Measurements from ENCODE around the gene BTRC. TPM values are rescaled to one million over a fixed set of nuclear protein-coding genes. Genes with fewer than 3 reads are reported as not detected.
"Not testable (repeated sequence)": the region's sequence is repeated elsewhere in the genome, so short reads cannot be mapped to it uniquely, and the experiment has no call there.

Gene BTRC
- total RNA-seq, 1 experiment from 2014 or later = 5.7 TPM

DNA sequence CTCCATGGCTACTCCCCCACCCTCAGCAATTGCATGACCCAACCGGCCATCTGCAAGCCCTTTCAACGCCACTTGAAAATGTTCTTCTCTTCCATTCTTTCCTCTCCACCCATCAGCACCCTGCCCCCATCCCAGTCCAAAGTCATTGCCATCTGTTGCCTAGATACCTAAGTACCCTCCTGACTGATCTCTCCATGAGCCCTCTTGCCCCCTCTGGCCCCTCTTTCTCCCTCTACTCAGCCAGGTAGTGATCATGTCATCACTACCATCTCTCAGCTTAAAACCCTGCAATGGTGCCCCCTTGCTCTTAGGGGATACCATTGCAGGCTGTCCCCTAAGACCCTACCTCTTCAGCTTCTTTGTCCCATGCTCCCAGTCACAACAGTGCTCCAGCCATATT is 30.5 kb upstream of the BTRC start:
- CTCF ChIA-PET = no interaction called here

DNA sequence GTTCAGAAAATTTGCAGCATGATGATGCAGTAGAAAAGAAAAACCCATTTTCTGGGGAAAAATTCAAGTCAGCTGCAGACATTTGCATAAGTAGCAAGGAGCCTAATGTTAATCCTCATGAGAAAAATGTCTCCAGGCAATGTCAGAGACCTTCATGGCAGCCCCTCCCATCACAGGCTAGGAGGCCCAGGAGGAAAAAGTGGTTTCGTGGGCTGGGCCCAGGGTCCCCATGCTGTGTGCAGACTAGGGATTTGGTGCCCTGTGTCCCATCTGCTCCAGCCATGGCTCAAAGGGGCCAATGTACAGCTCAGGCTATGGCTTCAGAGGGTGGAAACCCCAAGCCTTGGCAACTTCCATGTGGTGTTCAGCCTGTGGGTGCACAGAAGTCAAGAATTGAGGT is 26.5 kb upstream of the BTRC start:
- POLR2A ChIA-PET (ENCODE audit: unreplicated experiment); H3K4me1 ChIP-seq (ENCODE audit: insufficient read depth, low read length); H3K4me3 ChIP-seq (ENCODE audit: low read length); CTCF ChIA-PET; H3K36me3 ChIP-seq (ENCODE audit: low read depth, low read length); DNase-seq; H3F3A ChIP-seq (ENCODE audit: low read length, unreplicated experiment); H3K9me2 ChIP-seq (replicated peaks; ENCODE audit: low read length); H3K4me2 ChIP-seq (ENCODE audit: low read length); intact Hi-C loops (cut with micrococcal nuclease); H4K20me1 ChIP-seq (ENCODE audit: low read length); H3K27ac ChIP-seq (ENCODE audit: low read length); BruUV-seq (replicated peaks); H2AFZ ChIP-seq (ENCODE audit: low read length); ATAC-seq; H3K27me3 ChIP-seq (ENCODE audit: low read length); H3K9ac ChIP-seq (ENCODE audit: low read length); H3K9me3 ChIP-seq (ENCODE audit: low read length); H3K79me2 ChIP-seq (ENCODE audit: low read length): not testable (repeated sequence)

More for the DNA sequence above, 30.5 kb upstream of the BTRC start:
- ATAC-seq (no peak), DNase-seq (no peak)
- POLR2A ChIA-PET (ENCODE audit: unreplicated experiment) = no interaction called here
- H3K27ac ChIP-seq (ENCODE audit: low read length) = no peak overlapping the region
- no peak overlapping the region for H3K9ac ChIP-seq (ENCODE audit: low read length)
- intact Hi-C loops (cut with micrococcal nuclease) = no loop called here
- no peaks in the 10 kb centered on the region for H3K4me1 ChIP-seq (ENCODE audit: insufficient read depth, low read length)
- no TSS peak for BruUV-seq (replicated peaks)
- H4K20me1 ChIP-seq (ENCODE audit: low read length) = no peaks in the 10 kb centered on the region
- no peaks in the 10 kb centered on the region for H3K36me3 ChIP-seq (ENCODE audit: low read depth, low read length)
- no peak overlapping the region for H3K4me3 ChIP-seq (ENCODE audit: low read length)
- no peaks in the 10 kb centered on the region for H3K27me3 ChIP-seq (ENCODE audit: low read length)
- H3F3A ChIP-seq (ENCODE audit: low read length, unreplicated experiment) = no peaks in the 10 kb centered on the region
- no peaks in the 10 kb centered on the region for H3K9me2 ChIP-seq (replicated peaks; ENCODE audit: low read length)
- no peak overlapping the region for H2AFZ ChIP-seq (ENCODE audit: low read length)
- no peak for TF ChIP-seq EZH2phosphoT487 (IDR thresholded peaks at IDR 0.05; ENCODE audit: borderline replicate concordance, low read length)
- no peak for TF ChIP-seq EZH2 (IDR thresholded peaks at IDR 0.05; ENCODE audit: low read length, unreplicated experiment)
- TF ChIP-seq, protein P1, sequence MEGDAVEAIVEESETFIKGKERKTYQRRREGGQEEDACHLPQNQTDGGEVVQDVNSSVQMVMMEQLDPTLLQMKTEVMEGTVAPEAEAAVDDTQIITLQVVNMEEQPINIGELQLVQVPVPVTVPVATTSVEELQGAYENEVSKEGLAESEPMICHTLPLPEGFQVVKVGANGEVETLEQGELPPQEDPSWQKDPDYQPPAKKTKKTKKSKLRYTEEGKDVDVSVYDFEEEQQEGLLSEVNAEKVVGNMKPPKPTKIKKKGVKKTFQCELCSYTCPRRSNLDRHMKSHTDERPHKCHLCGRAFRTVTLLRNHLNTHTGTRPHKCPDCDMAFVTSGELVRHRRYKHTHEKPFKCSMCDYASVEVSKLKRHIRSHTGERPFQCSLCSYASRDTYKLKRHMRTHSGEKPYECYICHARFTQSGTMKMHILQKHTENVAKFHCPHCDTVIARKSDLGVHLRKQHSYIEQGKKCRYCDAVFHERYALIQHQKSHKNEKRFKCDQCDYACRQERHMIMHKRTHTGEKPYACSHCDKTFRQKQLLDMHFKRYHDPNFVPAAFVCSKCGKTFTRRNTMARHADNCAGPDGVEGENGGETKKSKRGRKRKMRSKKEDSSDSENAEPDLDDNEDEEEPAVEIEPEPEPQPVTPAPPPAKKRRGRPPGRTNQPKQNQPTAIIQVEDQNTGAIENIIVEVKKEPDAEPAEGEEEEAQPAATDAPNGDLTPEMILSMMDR (conservative IDR thresholded peaks at IDR 0.05; ENCODE audit: low read depth, low read length) = no peak
- H3K4me2 ChIP-seq (ENCODE audit: low read length) = no peak overlapping the region
- H3K79me2 ChIP-seq (ENCODE audit: low read length) = no peaks in the 10 kb centered on the region
- no peaks in the 10 kb centered on the region for H3K9me3 ChIP-seq (ENCODE audit: low read length)

DNA sequence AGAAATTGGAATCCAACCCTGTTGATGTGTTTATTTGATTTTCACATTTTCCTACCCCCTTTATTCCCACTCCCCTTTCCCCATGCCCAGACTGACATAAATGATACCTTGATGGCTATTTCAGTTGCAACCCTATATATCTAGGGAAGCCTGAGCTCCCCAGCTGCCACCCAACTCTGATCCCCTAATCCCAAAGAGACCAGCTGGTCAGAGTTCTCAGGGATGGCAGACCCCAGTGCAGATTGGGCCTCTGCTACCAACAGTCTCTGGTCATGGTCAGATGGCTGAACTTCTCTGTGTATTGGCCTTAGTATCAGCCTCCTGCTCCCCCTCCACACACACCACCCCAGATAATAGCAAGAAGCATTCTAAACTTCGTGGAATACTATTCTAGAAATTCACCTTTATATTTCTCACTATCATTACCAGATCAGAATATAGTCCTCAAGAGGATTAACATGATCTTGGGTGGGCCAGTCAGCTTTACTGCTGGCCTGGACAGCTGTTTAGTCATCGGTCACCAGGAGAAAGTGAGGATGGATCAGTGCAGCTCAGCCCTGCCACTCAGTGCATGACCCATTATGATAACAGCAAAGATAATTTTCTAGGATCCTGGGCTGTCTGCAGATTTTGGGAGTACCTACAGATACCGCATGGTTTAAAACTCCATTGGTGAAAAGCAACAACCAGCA is 24.5 kb upstream of the BTRC start:
- Histone ChIP-seq H3K9ac (ENCODE audit: low read length) (no peak overlapping the region), H2AFZ (ENCODE audit: low read length) (no peak overlapping the region), H3K4me2 (ENCODE audit: low read length) (no peak overlapping the region), H3K9me2 (replicated peaks; ENCODE audit: low read length) (no peaks in the 10 kb centered on the region), H3F3A (ENCODE audit: low read length, unreplicated experiment) (no peaks in the 10 kb centered on the region), H3K36me3 (ENCODE audit: low read depth, low read length) (no peaks in the 10 kb centered on the region), H3K4me1 (ENCODE audit: insufficient read depth, low read length) (no peaks in the 10 kb centered on the region; the same call in 1 of the 2 replicates), H3K79me2 (ENCODE audit: low read length) (no peaks in the 10 kb centered on the region), H3K9me3 (ENCODE audit: low read length) (no peaks in the 10 kb centered on the region), H4K20me1 (ENCODE audit: low read length) (no peaks in the 10 kb centered on the region), H3K27ac (ENCODE audit: low read length) (no peak overlapping the region), H3K4me3 (ENCODE audit: low read length) (no peak overlapping the region), H3K27me3 (ENCODE audit: low read length) (no peaks in the 10 kb centered on the region)
- ATAC-seq (no peak), DNase-seq (no peak)
- no TSS peak for BruUV-seq (replicated peaks)
- TF ChIP-seq, protein P1 (conservative IDR thresholded peaks at IDR 0.05; ENCODE audit: low read depth, low read length) = no peak
- TF ChIP-seq EZH2 (IDR thresholded peaks at IDR 0.05; ENCODE audit: low read length, unreplicated experiment) (no peak), EZH2phosphoT487 (IDR thresholded peaks at IDR 0.05; ENCODE audit: borderline replicate concordance, low read length) (no peak)
- CTCF ChIA-PET = no interaction called here
- intact Hi-C loops (cut with micrococcal nuclease) = no loop called here
- POLR2A ChIA-PET (ENCODE audit: unreplicated experiment) = no interaction called here

Data from PC-3 (cell line).